ENCODE data around the gene SYNCRIP.
"Not testable (repeated sequence)": the region's sequence is repeated elsewhere in the genome, so short reads cannot be mapped to it uniquely, and the experiment has no call there.

SYNCRIP gene

DNA sequence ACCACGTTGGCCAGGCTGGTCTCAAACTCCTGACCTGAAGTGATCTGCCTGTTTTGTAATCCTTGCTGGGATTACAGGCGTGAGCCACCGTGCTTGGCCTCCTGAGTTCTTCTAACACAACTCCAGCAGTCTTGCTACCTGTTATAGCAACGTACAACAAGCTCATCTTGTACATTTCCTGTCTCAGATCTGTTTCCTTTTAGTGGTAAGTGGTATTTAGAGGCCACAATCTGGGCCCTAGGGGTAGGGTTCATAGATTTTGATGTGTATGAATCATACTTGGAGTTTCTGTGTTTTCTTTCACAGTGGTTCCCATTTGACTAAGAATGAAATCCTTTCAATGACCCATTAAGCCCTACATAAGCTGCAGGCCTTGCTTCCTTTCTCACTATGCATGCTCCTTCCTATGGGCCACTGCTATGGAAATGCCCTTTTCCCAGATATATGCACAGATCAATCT lies 27.1 kb upstream of the SYNCRIP start:
- DNase-seq (ENCODE audit: low read depth) = no peak

DNA sequence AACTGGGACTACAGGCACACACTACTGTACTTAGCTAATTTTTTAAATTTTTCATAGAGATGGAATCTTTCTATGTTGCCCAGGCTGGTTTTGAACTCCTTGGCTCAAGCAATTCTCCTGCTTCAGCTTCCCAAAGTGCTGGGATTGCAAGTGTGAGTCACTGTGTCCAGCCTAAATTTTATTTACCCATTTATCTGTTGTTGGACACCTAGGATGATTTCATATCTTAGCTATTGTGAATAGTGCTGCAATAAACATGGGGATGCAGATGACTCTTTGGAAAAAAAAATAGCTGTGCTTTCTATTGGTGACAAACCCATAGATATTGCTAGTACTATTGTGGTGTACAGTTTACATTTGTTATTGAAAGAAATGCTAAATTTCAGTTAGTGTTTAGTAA lies 19.6 kb upstream of the SYNCRIP start:
- DNase-seq (ENCODE audit: low read depth) = no peak

DNA sequence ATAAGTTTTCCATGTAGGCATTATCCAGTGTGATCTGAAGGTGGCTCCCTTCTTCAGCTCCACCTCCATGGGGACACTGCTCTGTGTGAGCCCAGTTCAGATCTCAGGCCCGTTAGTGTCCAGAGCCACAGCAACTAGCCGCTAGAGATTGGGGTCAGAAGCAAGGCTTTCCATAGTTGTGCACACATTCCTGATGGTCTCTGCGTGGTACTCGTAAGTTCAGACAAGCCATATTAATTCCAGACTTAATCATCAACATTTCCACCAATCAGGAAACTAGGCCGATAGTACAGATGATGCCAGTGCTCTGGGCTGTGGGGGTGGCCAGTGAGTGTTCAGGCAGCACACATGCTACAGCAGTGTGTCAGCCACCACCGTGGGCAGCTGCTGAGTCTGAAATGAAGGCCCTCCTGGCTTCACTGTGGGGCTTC lies 17.5 kb upstream of the SYNCRIP start:
- no peak for DNase-seq (ENCODE audit: low read depth)

DNA sequence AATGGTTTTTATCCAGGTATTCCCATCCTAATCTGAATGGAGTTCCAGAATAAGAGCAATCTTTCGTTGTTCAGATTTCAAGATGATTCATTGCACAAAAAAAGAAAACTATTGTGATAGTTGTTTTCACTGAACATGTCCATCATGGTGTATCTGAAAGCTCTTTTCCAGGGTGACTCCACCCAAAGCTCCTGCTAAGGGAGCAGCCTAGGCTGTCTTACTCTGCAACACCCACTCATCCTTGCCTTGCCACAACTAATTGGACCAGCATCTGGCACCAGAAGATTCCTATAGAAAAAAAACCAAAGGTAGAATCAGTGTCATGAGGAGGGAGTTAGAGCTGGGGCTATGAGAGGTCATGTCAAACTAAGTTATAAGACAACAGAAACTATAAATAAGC lies 7.9 kb upstream of the SYNCRIP start:
- no peak for DNase-seq (ENCODE audit: low read depth)

DNA sequence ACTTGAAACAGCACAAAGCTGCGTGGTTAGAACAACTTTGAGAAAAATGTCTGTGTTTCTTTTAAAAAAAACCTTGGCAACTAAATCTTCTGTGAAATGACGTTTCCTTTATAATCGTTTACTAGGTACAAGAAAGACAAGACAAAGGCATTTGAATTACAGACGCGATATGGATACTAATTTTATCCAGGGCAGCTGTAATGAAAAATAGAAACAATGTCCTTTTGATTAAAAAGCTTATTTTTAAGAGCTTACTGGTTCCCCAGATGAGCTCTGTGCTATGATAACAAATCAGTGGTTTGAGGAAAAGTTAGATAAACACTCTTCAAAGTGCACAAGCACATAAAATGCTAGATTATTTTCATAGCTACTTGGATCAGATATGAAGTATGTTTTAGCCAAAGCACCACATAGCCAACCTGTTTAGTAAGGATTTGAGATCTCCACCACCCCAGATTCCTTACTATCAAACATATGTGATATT lies 1.6 kb upstream of the SYNCRIP start:
- DNase-seq (ENCODE audit: low read depth) = no peak

DNA sequence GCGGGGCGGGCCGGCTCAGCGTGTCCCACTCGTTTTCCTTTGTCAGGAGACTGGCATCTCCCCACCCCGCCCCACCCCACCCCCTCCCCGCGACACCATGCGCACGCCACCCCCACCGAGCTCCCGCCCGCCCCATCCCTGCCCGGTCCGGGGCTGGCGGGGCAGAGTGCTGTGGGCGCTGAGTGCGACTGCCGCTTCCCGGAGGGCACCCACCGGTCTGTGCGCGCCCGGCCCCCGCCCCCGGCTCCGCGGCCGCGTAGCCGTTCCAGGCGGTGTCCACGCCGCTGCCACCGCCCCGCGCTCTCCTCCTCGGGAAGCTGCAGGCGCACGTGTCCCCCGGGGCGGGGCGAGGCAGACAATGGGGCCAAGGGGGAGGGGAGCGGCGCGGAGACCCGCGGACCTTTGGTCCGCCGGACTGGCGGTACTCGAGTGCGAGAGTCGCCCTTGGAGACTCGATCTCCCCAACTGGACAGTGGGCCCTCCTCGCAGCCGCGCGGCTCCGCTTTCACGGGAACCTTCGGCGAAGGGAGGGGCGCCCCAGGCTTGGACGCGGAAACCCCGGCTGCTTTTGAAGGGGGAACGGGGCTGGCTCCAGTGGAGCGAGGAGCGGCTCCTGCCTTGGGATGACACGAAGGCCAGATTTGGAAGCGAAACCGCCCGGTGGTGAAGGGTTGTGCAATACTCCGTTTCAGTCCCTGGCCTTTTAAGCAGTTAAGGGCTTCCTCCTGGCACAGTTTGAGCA lies 1.0 kb upstream of the SYNCRIP start:
- DNase-seq (ENCODE audit: low read depth) = peak; percentile 30

DNA sequence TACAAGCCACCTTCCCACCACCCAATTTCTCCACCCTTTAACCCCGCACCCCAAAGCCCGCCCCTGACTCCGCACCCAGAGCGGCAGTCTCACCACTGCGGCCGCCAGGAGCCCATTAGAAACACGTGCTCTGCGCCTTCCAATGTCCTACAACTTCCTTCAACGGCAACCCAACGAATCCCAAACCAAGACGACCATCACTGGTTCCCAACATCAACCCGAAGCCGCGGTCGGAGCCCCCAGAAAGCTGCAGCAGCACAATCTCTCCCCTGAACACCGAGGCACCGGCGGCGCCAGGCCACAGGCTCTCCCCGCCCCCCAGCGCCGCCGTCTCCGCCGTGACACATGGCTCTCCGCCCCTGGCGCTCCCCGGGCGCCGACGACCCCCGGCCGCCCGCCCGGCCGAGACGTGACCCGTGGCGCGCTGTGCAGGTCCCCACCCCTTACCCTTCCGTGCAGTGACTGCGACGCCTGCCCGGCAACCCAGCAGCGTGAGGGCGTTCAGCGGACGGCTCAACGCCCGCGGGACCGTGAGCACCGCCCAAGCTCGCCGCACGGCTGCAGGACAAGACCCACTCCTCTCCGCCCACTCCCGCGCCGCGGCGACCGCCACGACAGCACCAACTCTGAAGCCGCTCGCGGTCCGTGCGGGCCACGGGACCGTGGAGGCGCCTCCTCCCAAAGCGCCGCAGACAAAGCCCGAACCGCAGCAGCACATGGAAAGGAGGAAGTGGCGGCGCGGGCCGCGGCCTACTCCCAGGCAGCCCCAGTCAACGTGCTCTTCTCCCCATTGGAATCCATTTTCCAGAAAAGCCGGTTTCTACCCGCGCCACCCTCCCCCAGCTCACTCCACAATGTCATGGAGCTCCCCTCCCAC lies 551 bp downstream of the SYNCRIP start:
- DNase-seq (ENCODE audit: low read depth) = peak; percentile 14

DNA sequence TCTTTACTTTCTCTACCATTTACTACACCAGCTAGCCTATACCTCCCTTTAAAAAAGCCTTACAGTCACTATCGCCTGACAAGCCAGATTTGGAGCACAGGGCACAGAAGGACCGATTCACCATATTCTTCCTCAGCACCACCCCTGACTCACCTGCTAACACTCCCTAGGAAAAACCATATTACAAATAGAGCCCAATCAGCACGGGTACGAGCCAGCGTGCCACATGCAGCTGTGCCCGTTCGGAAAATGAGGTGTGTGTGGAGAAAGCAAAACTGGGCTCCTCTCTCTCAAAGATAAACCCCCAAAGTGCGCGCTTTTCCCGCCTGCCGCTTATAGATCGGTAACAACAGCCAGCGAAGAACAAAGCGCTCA lies 1.2 kb downstream of the SYNCRIP start:
- DNase-seq (ENCODE audit: low read depth) = no peak

DNA sequence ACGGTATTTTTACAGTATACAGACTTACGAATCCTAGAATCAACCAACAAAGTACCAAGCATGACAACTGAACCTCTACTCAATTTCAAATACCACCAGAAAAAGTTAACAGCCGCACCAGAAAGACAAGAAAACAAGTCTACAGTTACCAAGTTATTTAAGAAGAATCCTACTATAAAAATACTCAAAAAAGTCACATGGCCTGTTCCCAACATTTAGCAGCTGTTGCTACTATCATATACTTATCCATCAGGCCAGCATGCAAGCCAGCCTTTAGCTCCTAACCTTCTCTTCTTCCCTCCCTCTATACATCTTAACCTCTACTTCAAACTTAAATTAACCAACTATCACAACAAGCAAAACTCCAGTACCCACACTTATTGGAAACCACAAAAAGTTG lies 1.9 kb downstream of the SYNCRIP start:
- DNase-seq (ENCODE audit: low read depth) = no peak

DNA sequence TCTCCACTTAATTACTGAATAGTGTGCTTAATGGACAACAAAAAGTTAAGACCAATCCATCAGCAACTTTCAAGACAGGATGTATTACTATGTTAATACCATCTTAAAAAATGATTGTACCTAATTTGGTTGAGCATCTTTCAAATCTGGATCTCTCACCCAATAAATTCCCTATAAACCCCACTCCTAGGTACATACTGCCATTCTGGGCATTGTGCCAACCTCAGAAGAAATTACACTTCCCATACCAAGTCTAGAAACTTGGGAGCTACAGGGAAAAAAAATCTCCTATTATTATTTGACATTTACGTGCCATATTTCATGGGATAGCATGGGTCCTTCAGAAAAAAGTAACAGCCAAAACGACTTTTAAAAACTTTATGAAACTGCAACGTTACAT lies 5.1 kb downstream of the SYNCRIP start:
- no peak for DNase-seq (ENCODE audit: low read depth)

DNA sequence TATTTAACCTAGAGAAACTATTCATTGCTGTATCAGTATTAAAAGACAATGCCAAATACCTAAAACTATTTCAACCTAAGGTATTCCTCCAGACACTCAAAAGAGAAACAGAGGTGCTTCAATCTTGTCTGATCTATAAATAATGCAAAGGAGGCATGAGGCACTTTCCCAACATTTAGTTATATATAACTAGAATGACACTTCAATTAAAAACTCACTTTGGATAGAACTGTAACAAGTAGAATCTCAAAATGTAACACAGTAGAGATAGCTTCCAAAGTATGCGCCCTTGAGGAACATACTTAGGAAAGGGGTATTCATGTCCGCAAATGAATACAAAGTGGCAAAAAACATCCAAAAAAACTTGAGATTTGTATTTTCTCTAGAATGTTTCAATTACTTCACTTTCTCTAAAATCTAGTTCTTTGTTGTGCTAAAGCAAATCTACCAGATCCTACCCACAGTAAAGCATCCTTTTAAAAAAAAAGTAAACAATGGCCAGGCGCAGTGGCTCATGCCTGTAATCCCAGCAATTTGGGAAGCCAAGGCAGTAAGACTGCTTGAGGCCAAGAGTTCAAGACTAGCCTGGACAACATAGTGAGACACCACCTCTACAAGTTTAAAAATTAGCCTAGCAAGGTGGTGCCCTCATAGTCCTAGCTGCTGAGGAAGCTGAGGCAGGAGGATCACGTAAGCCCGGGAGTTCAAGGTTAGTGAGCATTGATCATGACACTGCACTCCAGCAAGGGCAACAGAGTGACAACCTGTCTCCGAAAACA lies 10.3 kb downstream of the SYNCRIP start:
- no peak for DNase-seq (ENCODE audit: low read depth)

DNA sequence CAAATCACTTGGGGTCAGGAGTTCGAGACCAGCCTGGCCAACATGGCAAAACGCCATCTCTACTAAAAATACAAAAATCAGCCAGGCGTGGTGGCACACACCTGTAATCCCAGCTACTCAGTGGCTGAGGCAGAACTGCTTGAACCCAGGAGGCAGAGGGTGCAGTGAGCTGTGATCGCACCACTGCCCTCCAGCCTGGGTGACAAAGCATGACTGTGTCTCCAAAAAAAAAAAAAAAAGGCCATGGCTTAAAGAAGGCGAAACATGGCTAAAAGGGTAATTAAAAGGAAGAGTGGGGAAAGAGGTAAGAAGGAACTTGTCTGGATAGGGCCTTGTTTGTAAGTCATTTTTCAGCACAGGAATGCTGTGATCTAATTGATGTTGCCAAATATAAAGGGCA lies 11.6 kb downstream of the SYNCRIP start:
- DNase-seq (ENCODE audit: low read depth) = not testable (repeated sequence)

DNA sequence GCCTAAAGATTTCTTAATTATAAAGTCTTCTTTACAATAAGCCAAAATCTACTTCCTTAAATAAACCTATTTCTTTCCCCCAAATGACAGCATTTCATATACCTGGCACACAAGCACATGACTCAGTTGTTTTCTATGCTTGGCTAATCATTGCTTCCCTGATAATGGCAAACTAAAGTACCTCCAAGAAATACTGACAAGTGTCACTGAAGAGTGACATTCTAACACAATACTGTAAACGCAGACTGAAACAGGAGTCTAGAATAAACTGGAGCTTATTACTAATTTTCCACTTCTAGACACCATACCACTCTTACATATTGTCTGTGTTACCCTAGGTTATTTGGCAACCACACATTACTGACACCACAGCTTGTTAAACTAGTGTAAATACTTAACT lies 14.3 kb downstream of the SYNCRIP start:
- no peak for DNase-seq (ENCODE audit: low read depth)

DNA sequence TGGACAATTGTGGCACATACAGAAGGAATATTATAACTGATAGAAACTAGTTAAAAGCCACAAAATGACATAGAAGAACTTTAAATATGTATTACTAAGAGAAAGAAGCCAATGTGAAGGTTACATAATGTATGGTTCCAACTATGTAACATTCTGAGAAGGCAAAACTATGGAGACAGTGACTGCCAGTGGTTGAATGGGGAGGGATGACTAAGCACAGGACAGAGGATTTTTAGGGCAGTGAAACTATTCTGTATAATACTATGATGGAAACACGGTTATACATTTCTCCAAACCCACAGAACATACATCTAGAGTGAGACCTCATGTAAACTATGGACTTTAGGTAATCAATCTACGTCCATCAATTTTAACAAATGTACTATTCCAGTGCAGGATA lies 22.4 kb downstream of the SYNCRIP start:
- no peak for DNase-seq (ENCODE audit: low read depth)

DNA sequence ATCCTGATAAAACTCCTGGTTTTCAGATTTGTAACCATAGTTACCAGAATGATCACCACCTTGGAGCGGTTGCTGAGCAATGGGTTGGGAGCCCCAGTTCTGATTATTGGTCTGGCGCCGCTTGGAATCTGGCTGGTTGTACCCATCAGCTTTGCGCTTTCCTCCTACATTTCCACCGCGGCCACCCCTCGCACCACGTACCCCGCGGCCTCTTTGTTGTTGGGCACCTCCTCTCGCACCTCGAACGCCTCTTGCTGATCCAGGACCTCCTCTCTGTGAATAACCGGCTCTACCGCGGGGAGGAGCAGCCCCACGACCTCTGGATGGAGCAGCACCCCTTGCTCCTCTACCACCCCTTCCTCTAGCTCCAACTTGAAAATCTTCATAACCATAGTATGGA lies 27.9 kb downstream of the SYNCRIP start:
- DNase-seq (ENCODE audit: low read depth) = no peak

DNA sequence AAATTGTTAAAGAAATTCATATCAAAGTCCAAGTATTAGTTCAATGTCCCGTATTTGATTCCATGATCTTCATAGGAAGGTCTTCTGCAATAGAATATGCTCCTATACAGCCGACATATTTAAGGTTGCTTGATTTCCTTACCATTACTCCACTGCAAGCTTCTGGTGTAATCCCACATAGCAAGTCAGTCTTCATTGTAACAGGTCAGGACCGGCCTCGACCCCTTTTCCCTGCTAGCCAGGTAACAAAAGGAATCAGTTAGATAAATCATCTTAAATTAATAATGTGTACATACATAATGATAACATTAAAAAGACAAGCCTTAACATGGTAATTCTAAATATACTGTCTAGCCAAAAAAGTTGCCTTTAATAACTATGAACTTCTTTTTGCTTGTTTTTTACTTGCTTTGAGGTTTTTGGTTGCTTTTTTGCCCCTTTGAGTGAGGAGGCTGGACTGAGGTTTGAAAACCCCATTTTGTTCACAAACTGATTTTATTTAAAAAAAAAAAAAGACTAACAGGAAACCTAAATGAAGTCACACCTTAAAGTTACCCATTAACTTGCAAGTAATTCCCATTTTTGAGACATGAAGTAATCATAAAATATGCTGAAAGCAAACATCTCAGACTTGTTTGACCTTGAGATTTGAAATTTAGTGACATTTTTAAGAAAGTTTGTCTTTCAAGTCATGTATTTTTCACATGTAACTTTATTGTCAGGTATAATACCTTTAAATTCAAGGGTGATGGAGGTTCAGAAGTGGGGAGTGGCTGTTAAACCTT lies 29.8 kb downstream of the SYNCRIP start:
- no peak for DNase-seq (ENCODE audit: low read depth)

DNA sequence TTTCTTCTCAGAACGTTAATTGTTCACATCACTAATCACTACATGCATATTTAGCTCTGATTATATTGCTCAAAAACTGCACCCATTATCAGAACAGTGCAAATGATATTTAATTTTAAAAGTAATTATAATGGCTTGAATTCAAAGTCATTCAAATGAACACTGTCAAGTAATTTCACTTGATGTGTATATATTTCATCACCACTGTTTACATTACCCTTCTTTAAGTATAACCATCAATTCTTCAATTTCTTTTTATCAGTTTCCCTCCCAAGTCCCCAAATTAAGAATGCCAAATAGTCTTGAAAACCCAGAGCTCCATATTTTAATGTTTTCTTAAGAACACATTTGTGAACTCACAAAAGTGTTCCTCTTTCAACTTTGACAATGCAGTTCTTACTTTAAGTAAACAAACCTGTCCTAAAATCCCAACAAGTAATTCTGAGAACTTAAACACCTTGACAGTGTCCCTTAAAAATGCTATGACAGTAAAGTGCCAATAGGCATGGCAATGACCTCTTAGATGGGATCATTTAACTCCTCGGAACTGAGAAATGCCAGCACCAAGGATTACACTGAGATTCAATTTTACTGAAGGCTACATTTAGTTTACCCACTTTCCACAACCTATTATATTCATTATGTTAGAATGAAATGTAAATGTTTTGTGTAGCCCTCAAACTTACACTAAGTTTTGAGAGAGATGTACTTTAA lies 32.3 kb downstream of the SYNCRIP start:
- no peak for DNase-seq (ENCODE audit: low read depth)

DNA sequence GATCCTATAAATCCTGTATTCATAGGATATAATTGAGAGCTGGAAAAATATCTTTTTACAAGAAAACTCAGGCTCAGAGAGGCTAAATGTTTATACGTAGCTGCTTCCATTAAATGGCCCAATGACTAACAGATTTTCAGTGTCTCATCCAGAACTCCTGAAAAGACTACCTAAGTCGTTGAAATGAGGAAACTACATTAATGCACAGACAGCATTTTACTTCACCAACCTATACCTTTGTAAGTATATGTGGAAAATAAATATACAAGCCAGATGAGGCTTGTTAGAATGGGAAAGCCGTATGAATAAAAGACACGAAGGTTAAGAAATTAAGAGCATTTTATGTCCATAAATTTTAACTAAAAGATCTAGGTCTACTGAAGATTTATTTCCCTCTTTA lies 40.6 kb downstream of the SYNCRIP start:
- DNase-seq (ENCODE audit: low read depth) = no peak

DNA sequence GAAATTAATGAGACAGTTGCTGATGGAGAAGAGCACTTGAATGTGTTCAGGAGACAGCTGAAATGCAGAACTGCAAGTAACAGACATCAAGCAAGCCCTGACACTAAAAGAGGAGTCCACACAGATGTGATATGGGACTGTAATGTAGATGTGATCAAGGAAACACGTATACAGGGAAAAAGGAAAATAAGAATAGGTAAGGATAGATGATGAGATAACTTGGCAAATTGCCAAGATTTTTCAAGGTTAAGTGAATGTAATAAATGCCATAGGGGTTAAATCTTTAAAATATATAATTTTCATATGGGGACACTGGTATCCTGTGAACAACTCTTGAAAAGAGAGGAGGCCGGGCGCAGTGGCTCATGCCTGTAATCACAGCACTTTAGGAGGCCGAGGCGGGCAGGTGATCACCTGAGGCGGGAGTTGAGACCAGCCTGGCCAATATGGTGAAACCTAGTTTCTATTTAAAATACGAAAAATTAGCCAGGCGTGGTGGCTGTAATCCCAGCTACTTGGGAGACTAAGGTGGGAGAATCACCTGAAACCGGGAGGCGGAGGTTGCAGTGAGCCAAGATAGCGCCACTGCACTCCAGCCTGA lies 41.9 kb downstream of the SYNCRIP start:
- DNase-seq (ENCODE audit: low read depth) = no peak

DNA sequence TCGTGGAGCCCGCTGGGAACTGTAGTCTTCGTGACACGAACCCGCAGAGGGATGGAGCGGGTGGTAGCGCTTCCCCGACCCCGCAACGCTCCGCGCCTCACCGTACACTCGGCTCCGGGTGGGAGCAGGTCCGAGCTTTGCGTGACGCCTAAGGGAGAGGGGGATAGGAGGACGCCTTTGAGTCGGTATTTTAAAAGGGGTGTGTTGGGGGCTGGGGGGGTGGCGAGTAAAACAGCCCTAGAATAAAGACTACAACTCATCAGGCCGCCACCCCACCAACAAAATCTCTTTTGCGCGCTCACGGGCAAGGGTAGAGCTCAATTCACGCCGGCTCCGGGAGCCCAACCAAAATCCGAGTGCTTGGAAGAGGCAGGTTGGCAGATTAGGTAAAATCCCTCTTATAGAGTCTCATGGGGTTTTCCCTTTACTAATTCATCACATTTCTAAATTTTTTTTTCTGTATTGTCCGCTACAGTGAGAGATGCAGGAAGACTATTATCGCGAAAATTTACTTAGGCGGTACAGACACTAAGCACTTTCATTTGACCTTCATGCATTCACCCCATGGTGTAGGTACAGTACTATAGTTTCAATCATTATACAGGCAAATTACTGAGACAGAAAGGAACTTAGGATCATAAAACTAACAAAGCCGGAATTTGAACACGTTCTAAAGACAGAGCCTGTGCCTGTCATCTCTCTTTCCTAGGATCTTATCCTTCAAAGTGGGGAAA lies 48.3 kb downstream of the SYNCRIP start:
- peak; percentile 4 for DNase-seq (ENCODE audit: low read depth)

All from stimulated activated CD8-positive, alpha-beta memory T cell treated with anti-CD3 and anti-CD28 coated beads, Interleukin-15, amount 100 ng/mL, for 1 hour (primary cell).